ENCODE measurements around the gene CTNNA3. TPM values are rescaled to one million over a fixed set of nuclear protein-coding genes. Genes with fewer than 3 reads are reported as not detected.

Gene CTNNA3
- total RNA-seq, 1 experiment from 2014 or later: not detected

DNA sequence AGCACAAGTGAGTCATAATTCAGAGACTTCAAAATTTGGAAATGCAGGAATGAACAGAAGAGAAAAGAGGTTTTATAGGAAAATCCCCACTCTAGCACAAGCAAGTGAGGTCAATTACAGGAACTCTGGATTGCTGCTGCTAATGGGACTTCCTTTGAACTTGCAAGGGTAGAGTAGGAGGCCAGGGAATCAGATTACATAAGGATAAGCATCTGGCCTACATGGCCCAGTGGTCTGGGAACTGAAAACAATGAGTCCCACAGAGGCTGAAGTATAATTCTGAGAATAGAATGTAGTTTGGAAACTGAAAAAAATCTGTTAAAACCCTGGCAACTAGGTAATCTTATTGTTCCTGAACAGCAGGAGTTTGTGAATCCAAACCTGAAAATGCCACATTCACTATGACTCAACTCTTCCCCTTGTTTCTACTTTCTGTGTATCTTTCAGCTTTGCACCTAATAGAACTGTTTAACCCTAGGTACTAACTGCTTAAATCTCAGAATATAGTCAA, 66.5 kb downstream of the CTNNA3 start:
- no peak overlapping the region for H3K4me2 ChIP-seq (ENCODE audit: low read depth, low read length, poor library complexity, severe bottlenecking)
- no peak overlapping the region for H3K9ac ChIP-seq (ENCODE audit: low read length)
- no peaks in the 10 kb centered on the region for H3K36me3 ChIP-seq (ENCODE audit: insufficient read depth, low read length)
- H3K9me3 ChIP-seq (ENCODE audit: low read length): no peaks in the 10 kb centered on the region
- H3K27ac ChIP-seq (ENCODE audit: low read length): no peak overlapping the region
- no peak for DNase-seq
- no peaks in the 10 kb centered on the region for H3K9me2 ChIP-seq (replicated peaks; ENCODE audit: insufficient read depth, low read length)
- no peaks in the 10 kb centered on the region for H3K79me2 ChIP-seq (ENCODE audit: low read length)
- H4K20me1 ChIP-seq (ENCODE audit: insufficient read depth, low read depth, low read length): no peaks in the 10 kb centered on the region
- no peak overlapping the region for H2AFZ ChIP-seq (ENCODE audit: low read length)
- H3K4me3 ChIP-seq (ENCODE audit: low read length): no peak overlapping the region
- H3K27me3 ChIP-seq (ENCODE audit: low read length): no peaks in the 10 kb centered on the region
- no peaks in the 10 kb centered on the region for H3K4me1 ChIP-seq (ENCODE audit: low read length)

DNA sequence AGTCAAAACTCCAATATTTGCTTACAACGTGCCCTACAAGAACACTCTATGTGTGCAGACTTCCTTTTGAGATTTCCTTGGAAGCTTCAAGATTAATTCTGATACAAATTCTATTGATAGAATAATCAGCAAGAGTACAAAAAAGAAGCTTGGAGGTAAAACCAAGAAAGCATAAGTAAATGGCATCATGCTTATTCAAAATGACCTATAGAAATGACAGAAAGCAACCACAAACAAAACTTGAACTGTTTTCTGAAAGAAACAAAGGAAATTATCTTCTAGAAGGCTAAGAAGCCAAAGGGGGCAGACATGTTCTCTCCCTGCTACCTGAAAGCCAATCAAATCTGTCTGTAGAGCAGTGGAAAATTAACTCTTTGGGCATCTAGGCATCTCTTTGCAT, 73.0 kb downstream of the CTNNA3 start:
- Histone ChIP-seq H3K9ac (ENCODE audit: low read length) (no peak overlapping the region), H3K4me1 (ENCODE audit: low read length) (no peaks in the 10 kb centered on the region), H3K9me2 (replicated peaks; ENCODE audit: insufficient read depth, low read length) (no peaks in the 10 kb centered on the region; the same call in 1 of the 2 replicates), H3K4me3 (ENCODE audit: low read length) (no peak overlapping the region), H3K9me3 (ENCODE audit: low read length) (no peaks in the 10 kb centered on the region), H3K27me3 (ENCODE audit: low read length) (no peaks in the 10 kb centered on the region), H3K4me2 (ENCODE audit: low read depth, low read length, poor library complexity, severe bottlenecking) (no peak overlapping the region), H3K36me3 (ENCODE audit: insufficient read depth, low read length) (no peaks in the 10 kb centered on the region), H4K20me1 (ENCODE audit: insufficient read depth, low read depth, low read length) (no peaks in the 10 kb centered on the region), H2AFZ (ENCODE audit: low read length) (no peak overlapping the region), H3K27ac (ENCODE audit: low read length) (no peak overlapping the region), H3K79me2 (ENCODE audit: low read length) (no peaks in the 10 kb centered on the region)
- DNase-seq: no peak

DNA sequence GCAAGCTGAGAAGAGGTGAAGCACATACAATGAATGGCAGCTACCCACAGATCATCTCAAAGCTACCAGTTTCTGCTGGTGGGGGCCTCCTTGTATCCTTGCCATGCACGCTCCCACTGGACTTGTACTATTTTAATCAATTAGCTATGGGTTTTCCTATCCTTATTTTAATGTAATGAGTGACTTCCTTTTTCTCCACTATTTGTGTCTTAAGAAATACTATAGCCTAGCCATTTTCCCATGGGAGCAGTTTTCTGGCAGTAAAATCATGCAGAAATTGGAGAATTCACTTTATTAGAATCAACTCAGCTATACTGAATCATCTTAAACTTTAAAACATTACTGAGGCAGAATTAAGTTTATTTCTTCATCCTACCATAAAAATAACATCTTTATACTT, 73.5 kb downstream of the CTNNA3 start:
- Histone ChIP-seq H3K27me3 (ENCODE audit: low read length) (no peaks in the 10 kb centered on the region), H3K36me3 (ENCODE audit: insufficient read depth, low read length) (no peaks in the 10 kb centered on the region), H3K9ac (ENCODE audit: low read length) (no peak overlapping the region), H2AFZ (ENCODE audit: low read length) (no peak overlapping the region), H4K20me1 (ENCODE audit: insufficient read depth, low read depth, low read length) (no peaks in the 10 kb centered on the region), H3K9me2 (replicated peaks; ENCODE audit: insufficient read depth, low read length) (no peaks in the 10 kb centered on the region; the same call in 1 of the 2 replicates), H3K4me1 (ENCODE audit: low read length) (no peaks in the 10 kb centered on the region), H3K4me2 (ENCODE audit: low read depth, low read length, poor library complexity, severe bottlenecking) (no peak overlapping the region), H3K9me3 (ENCODE audit: low read length) (no peaks in the 10 kb centered on the region), H3K27ac (ENCODE audit: low read length) (no peak overlapping the region), H3K4me3 (ENCODE audit: low read length) (no peak overlapping the region), H3K79me2 (ENCODE audit: low read length) (no peaks in the 10 kb centered on the region)
- no peak for DNase-seq

GRCh38 chr10:67621834-67622233, 74.2 kb downstream of the CTNNA3 start:
- Histone ChIP-seq H3K36me3 (ENCODE audit: insufficient read depth, low read length) (no peaks in the 10 kb centered on the region), H3K4me3 (ENCODE audit: low read length) (no peak overlapping the region), H2AFZ (ENCODE audit: low read length) (no peak overlapping the region), H3K4me1 (ENCODE audit: low read length) (no peaks in the 10 kb centered on the region), H3K9me3 (ENCODE audit: low read length) (no peaks in the 10 kb centered on the region), H4K20me1 (ENCODE audit: insufficient read depth, low read depth, low read length) (no peaks in the 10 kb centered on the region), H3K4me2 (ENCODE audit: low read depth, low read length, poor library complexity, severe bottlenecking) (no peak overlapping the region), H3K9me2 (replicated peaks; ENCODE audit: insufficient read depth, low read length) (no peaks in the 10 kb centered on the region; the same call in 1 of the 2 replicates), H3K9ac (ENCODE audit: low read length) (no peak overlapping the region), H3K79me2 (ENCODE audit: low read length) (no peaks in the 10 kb centered on the region), H3K27ac (ENCODE audit: low read length) (no peak overlapping the region), H3K27me3 (ENCODE audit: low read length) (no peaks in the 10 kb centered on the region)
- no peak for DNase-seq

DNA sequence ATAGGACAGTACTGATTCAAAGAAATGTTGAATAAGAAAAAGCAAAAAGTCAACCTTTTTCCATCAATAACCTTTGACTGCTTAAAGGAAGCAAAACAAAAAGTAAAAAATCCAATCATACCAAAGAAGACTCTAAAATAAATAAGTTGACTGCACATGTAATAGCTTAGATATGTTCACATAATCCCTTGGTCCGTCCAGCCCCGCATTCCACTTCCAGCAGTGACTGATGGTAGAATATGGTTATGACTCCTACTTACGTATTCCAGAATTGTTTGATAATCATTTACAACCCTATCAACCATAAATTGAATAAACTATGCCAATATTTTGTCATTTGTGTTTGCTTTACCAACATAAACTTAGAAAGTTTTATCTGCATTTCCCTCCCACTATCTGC, 77.9 kb downstream of the CTNNA3 start:
- DNase-seq: no peak

GRCh38 chr10:67612577-67613537, 83.1 kb downstream of the CTNNA3 start:
- H3K4me3 ChIP-seq (ENCODE audit: low read length): no peak overlapping the region
- no peaks in the 10 kb centered on the region for H3K9me3 ChIP-seq (ENCODE audit: low read length)
- no peak overlapping the region for H2AFZ ChIP-seq (ENCODE audit: low read length)
- no peak overlapping the region for H3K4me2 ChIP-seq (ENCODE audit: low read depth, low read length, poor library complexity, severe bottlenecking)
- H3K27me3 ChIP-seq (ENCODE audit: low read length): no peaks in the 10 kb centered on the region
- H3K79me2 ChIP-seq (ENCODE audit: low read length): no peaks in the 10 kb centered on the region
- no peaks in the 10 kb centered on the region for H4K20me1 ChIP-seq (ENCODE audit: insufficient read depth, low read depth, low read length)
- no peak for DNase-seq
- H3K27ac ChIP-seq (ENCODE audit: low read length): no peak overlapping the region
- H3K4me1 ChIP-seq (ENCODE audit: low read length): peaks cover 4% of the 10 kb centered on the region
- no peaks in the 10 kb centered on the region for H3K36me3 ChIP-seq (ENCODE audit: insufficient read depth, low read length)
- no peak overlapping the region for H3K9ac ChIP-seq (ENCODE audit: low read length)
- H3K9me2 ChIP-seq (replicated peaks; ENCODE audit: insufficient read depth, low read length): no peaks in the 10 kb centered on the region

More for the DNA sequence above, 77.9 kb downstream of the CTNNA3 start:
- no peaks in the 10 kb centered on the region for H4K20me1 ChIP-seq (ENCODE audit: insufficient read depth, low read depth, low read length)
- no peak overlapping the region for H3K27ac ChIP-seq (ENCODE audit: low read length)
- H3K36me3 ChIP-seq (ENCODE audit: insufficient read depth, low read length): no peaks in the 10 kb centered on the region
- H3K4me1 ChIP-seq (ENCODE audit: low read length): peaks cover 4% of the 10 kb centered on the region
- H3K4me3 ChIP-seq (ENCODE audit: low read length): no peak overlapping the region
- H3K4me2 ChIP-seq (ENCODE audit: low read depth, low read length, poor library complexity, severe bottlenecking): no peak overlapping the region
- no peaks in the 10 kb centered on the region for H3K27me3 ChIP-seq (ENCODE audit: low read length)
- H2AFZ ChIP-seq (ENCODE audit: low read length): no peak overlapping the region
- H3K9me2 ChIP-seq (replicated peaks; ENCODE audit: insufficient read depth, low read length): no peaks in the 10 kb centered on the region; the same call in 1 of the 2 replicates
- no peak overlapping the region for H3K9ac ChIP-seq (ENCODE audit: low read length)
- no peaks in the 10 kb centered on the region for H3K79me2 ChIP-seq (ENCODE audit: low read length)
- H3K9me3 ChIP-seq (ENCODE audit: low read length): no peaks in the 10 kb centered on the region

- DNase-seq: no peak
- no peak overlapping the region for H3K9ac ChIP-seq (ENCODE audit: low read length)
- no peaks in the 10 kb centered on the region for H4K20me1 ChIP-seq (ENCODE audit: insufficient read depth, low read depth, low read length)
- peaks cover 4% of the 10 kb centered on the region for H3K4me1 ChIP-seq (ENCODE audit: low read length)
- no peaks in the 10 kb centered on the region for H3K9me3 ChIP-seq (ENCODE audit: low read length)
- no peaks in the 10 kb centered on the region for H3K9me2 ChIP-seq (replicated peaks; ENCODE audit: insufficient read depth, low read length)
- H3K36me3 ChIP-seq (ENCODE audit: insufficient read depth, low read length): no peaks in the 10 kb centered on the region
- no peak overlapping the region for H3K27ac ChIP-seq (ENCODE audit: low read length)
- H3K27me3 ChIP-seq (ENCODE audit: low read length): no peaks in the 10 kb centered on the region
- no peaks in the 10 kb centered on the region for H3K79me2 ChIP-seq (ENCODE audit: low read length)
- H2AFZ ChIP-seq (ENCODE audit: low read length): no peak overlapping the region
- H3K4me3 ChIP-seq (ENCODE audit: low read length): no peak overlapping the region
- no peak overlapping the region for H3K4me2 ChIP-seq (ENCODE audit: low read depth, low read length, poor library complexity, severe bottlenecking)
Measured at GRCh38 chr10:67612176-67612575, 83.8 kb downstream of the CTNNA3 start.

- H3K36me3 ChIP-seq (ENCODE audit: insufficient read depth, low read length): no peaks in the 10 kb centered on the region
Measured at GRCh38 chr10:67609996-67610793, 85.8 kb downstream of the CTNNA3 start.

More at GRCh38 chr10:67609996-67610793, 85.8 kb downstream of the CTNNA3 start:
- Histone ChIP-seq H2AFZ (ENCODE audit: low read length) (no peak overlapping the region), H3K4me3 (ENCODE audit: low read length) (no peak overlapping the region), H3K27me3 (ENCODE audit: low read length) (no peaks in the 10 kb centered on the region), H3K9ac (ENCODE audit: low read length) (no peak overlapping the region), H4K20me1 (ENCODE audit: insufficient read depth, low read depth, low read length) (no peaks in the 10 kb centered on the region), H3K27ac (ENCODE audit: low read length) (no peak overlapping the region), H3K9me2 (replicated peaks; ENCODE audit: insufficient read depth, low read length) (no peaks in the 10 kb centered on the region), H3K4me1 (ENCODE audit: low read length) (no peaks in the 10 kb centered on the region), H3K4me2 (ENCODE audit: low read depth, low read length, poor library complexity, severe bottlenecking) (no peak overlapping the region), H3K79me2 (ENCODE audit: low read length) (no peaks in the 10 kb centered on the region), H3K9me3 (ENCODE audit: low read length) (no peaks in the 10 kb centered on the region)
- no peak for DNase-seq

All from Karpas-422 (cell line).